HL-60 (cell line): ENCODE measurements around the gene PICK1.

Experiments used
- DNase-seq, 2 experiments: peaks; one replicate each; pipeline ENCODE4 v3.0.0-alpha.2; 2010 to 2020; ENCODE audit warnings: low read depth in 1 of 2, low spot score in 1 of 2
- H3K27ac ChIP-seq: fragments of 250-450 bp; sonication (Bioruptor Pico); replicated peaks from 2 replicates; pipeline ENCODE4 v1.5.1; 2020; ENCODE audit warnings: mild to moderate bottlenecking, moderate library complexity
- H3K27me3 ChIP-seq: fragments of 250-450 bp; sonication (Bioruptor Pico); 2 replicates; pipeline ENCODE4 v1.5.1; 2021; ENCODE audit warnings: mild to moderate bottlenecking, moderate library complexity; ENCODE audit not compliant: insufficient read depth, poor library complexity, severe bottlenecking
- H3K4me3 ChIP-seq: replicated peaks from 2 replicates; pipeline ENCODE4 v1.5.1; 2011; ENCODE audit warnings: mild to moderate bottlenecking, control low read depth, low read length; ENCODE audit not compliant: insufficient read depth
- CTCF ChIP-seq: IDR thresholded peaks from one replicate; pipeline ENCODE4 v1.5.1; 2011; ENCODE audit warnings: low read length, control low read depth, inconsistent platforms; ENCODE audit not compliant: insufficient read depth
- GABPA ChIP-seq: IDR thresholded peaks from 2 replicates; pipeline ENCODE4 v1.6.1; 2012; ENCODE audit warnings: low read depth
- POLR2AphosphoS5 ChIP-seq: IDR thresholded peaks from 2 replicates; pipeline ENCODE4 v1.6.1; 2012; ENCODE audit warnings: low read depth
- REST ChIP-seq: IDR thresholded peaks from 2 replicates; pipeline ENCODE4 v1.6.1; 2012; ENCODE audit warnings: low read depth; ENCODE audit not compliant: insufficient replicate concordance
- SPI1 ChIP-seq: IDR thresholded peaks from 2 replicates; pipeline ENCODE4 v1.6.1; 2012; ENCODE audit warnings: low read depth, mild to moderate bottlenecking, borderline replicate concordance

PICK1 gene

GRCh38 chr22:38032681-38033521 is 24.3 kb upstream of the PICK1 start:
- TF ChIP-seq SPI1, result peak; percentile 65
- TF ChIP-seq GABPA, result no peak
- no peak for TF ChIP-seq CTCF
- no peak for TF ChIP-seq POLR2AphosphoS5
- peak; percentile 45 to 56 for DNase-seq
- H3K4me3 ChIP-seq, result no peak overlapping the region
- no peaks in the 10 kb centered on the region for H3K27me3 ChIP-seq
- H3K27ac ChIP-seq, result peak overlapping the region; percentile 23; the same call in 1 of the 2 replicates

GRCh38 chr22:38033522-38034277 is 23.5 kb upstream of the PICK1 start:
- Histone ChIP-seq H3K4me3 (no peak overlapping the region), H3K27ac (peak overlapping the region; percentile 64), H3K27me3 (no peaks in the 10 kb centered on the region)
- TF ChIP-seq SPI1 (no peak), REST (no peak), CTCF (no peak)
- no peak for DNase-seq

GRCh38 chr22:38034278-38034882 is 22.8 kb upstream of the PICK1 start:
- peak; percentile 74 to 89 for DNase-seq
- peak overlapping the region; percentile 64 for H3K27ac ChIP-seq

More at GRCh38 chr22:38034278-38034882, 22.8 kb upstream of the PICK1 start:
- TF ChIP-seq POLR2AphosphoS5 (peak; percentile 49; the same call in 1 of the 2 replicates), REST (no peak), GABPA (no peak), SPI1 (no peak)
- H3K27me3 ChIP-seq, result no peaks in the 10 kb centered on the region
- no peak overlapping the region for H3K4me3 ChIP-seq
